Measurements from ENCODE around the gene TOM1.
"Not testable (repeated sequence)": the region's sequence is repeated elsewhere in the genome, so short reads cannot be mapped to it uniquely, and the experiment has no call there.

Gene TOM1

DNA sequence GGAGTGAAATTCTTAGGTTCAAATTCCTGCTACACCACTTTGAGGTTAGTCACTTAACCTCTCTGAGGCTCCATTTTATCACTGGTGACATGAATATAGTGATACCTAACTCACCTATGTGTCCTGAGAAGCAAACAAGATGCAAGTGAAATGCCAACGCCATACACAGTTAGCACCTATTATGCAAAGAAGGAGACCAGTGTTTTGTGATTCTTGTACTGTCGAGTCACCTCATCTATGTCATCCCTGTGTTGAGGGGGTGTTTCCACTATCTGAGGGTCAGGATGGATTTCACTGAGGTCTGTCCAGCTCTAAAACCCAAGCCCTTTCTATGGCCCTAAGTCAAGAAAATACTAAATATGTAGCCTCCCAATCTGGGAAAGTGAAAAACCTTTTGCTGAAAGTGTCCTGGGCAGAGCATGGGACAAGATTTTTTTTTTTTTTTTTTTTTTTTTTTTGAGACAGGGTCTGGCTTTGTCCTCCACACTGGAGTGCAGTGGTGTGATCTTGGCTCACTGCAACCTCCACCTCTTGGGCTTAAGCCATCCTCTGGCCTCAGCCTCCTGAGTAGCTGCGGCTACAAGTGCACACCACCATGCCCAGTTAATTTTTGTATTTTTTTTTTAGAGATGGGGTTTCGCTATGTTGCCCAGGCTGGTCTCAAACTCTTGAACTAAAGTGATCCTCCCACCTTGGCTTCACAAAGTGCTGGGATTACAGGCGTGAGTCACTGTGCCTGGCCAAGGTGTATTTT is 95.3 kb downstream of the TOM1 start:
- TF ChIP-seq ZFX (IDR thresholded peaks at IDR 0.05): no peak
- TF ChIP-seq, protein P1, sequence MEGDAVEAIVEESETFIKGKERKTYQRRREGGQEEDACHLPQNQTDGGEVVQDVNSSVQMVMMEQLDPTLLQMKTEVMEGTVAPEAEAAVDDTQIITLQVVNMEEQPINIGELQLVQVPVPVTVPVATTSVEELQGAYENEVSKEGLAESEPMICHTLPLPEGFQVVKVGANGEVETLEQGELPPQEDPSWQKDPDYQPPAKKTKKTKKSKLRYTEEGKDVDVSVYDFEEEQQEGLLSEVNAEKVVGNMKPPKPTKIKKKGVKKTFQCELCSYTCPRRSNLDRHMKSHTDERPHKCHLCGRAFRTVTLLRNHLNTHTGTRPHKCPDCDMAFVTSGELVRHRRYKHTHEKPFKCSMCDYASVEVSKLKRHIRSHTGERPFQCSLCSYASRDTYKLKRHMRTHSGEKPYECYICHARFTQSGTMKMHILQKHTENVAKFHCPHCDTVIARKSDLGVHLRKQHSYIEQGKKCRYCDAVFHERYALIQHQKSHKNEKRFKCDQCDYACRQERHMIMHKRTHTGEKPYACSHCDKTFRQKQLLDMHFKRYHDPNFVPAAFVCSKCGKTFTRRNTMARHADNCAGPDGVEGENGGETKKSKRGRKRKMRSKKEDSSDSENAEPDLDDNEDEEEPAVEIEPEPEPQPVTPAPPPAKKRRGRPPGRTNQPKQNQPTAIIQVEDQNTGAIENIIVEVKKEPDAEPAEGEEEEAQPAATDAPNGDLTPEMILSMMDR (conservative IDR thresholded peaks at IDR 0.05): no peak
- H3K27ac ChIP-seq: no peak overlapping the region

GRCh38 chr22:35396622-35397021 is 96.9 kb downstream of the TOM1 start:
- not testable (repeated sequence) for H3K27ac ChIP-seq

DNA sequence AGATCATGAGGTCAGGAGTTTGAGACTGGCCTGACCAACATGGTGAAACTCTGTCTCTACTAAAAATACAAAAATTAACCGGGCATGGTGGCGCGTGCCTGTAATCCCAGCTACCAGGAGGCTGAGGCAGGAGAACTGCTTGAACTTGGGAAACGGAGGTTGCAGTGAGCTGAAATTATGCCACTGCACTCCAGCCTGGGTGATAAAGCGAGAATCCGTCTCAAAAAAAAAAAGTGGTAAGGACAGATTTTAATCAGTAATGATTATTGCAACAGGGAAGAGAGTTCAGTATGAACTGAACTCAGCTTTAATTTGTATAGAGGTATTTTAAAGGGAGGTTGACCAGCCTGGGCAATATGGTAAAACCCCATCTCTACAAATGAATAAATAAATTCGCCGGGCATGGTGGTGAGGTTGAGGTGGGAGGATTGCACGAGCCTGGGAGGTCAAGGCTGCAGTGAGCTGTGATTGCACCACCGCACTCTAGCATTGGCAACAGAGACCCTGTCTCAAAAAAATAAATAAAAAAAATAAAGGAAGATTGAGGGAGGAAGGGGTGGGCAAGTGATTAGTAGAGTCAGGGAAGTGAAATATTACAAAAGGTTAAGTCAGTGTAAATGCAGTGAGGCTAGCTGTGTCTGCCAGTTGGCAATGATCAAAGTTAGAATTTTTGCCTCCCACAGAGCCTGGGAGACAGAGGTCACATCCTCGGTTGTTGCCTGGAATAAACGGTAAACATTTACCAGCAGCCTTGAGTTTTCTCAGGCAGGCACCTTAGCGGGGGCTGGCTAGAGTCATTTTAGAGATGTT is 97.6 kb downstream of the TOM1 start:
- H3K27ac ChIP-seq: no peak overlapping the region
- TF ChIP-seq, protein P1 (conservative IDR thresholded peaks at IDR 0.05): no peak
- no peak for TF ChIP-seq ZFX (IDR thresholded peaks at IDR 0.05)
